Left ventricle myocardium superior (tissue), 1 donor: ENCODE data around the gene CDH24. TPM values are rescaled to one million over a fixed set of nuclear protein-coding genes. Genes with fewer than 3 reads are reported as not detected.

Experiments
- ATAC-seq: fragments of 200-7000 bp; cut with Tn5 transposase; one replicate; pipeline ENCODE4 v1.9.1; 2020; ENCODE audit warnings: mild to moderate bottlenecking, moderate library complexity
- DNase-seq: peaks from one replicate; pipeline ENCODE4 v3.0.0-alpha.2; 2020
- intact Hi-C: fragments of 100-400 bp; cut with micrococcal nuclease; formaldehyde crosslinking; loops from one replicate; pipeline ENCODE4 v1.11.0; 2022
- long read RNA-seq: library from polyadenylated mRNA; unstranded; transcript quantifications from one replicate; pipeline ENCODE4 v2.0.0, GENCODE V29; 2021
- total RNA-seq: library from RNA; stranded (reverse); fragmentation: NEBNext Ultra II Directional; extraction: Animal tissue kit (Norgen Biotek cat#: 25700); gene quantifications from one replicate; pipeline ENCODE4 v1.2.1, GENCODE V29; 2021
- donor health status: DM: no; HTN: yes; CAD: no; lungs with severe emphysema.

The CDH24 gene, protein sequence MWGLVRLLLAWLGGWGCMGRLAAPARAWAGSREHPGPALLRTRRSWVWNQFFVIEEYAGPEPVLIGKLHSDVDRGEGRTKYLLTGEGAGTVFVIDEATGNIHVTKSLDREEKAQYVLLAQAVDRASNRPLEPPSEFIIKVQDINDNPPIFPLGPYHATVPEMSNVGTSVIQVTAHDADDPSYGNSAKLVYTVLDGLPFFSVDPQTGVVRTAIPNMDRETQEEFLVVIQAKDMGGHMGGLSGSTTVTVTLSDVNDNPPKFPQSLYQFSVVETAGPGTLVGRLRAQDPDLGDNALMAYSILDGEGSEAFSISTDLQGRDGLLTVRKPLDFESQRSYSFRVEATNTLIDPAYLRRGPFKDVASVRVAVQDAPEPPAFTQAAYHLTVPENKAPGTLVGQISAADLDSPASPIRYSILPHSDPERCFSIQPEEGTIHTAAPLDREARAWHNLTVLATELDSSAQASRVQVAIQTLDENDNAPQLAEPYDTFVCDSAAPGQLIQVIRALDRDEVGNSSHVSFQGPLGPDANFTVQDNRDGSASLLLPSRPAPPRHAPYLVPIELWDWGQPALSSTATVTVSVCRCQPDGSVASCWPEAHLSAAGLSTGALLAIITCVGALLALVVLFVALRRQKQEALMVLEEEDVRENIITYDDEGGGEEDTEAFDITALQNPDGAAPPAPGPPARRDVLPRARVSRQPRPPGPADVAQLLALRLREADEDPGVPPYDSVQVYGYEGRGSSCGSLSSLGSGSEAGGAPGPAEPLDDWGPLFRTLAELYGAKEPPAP
- total RNA-seq, result 2.0 TPM
- long read RNA-seq, partial matches to known transcripts, result 0 of 1 reads
- long read RNA-seq, other reads (novel, unspliced or antisense), result 0 of 1 reads

DNA sequence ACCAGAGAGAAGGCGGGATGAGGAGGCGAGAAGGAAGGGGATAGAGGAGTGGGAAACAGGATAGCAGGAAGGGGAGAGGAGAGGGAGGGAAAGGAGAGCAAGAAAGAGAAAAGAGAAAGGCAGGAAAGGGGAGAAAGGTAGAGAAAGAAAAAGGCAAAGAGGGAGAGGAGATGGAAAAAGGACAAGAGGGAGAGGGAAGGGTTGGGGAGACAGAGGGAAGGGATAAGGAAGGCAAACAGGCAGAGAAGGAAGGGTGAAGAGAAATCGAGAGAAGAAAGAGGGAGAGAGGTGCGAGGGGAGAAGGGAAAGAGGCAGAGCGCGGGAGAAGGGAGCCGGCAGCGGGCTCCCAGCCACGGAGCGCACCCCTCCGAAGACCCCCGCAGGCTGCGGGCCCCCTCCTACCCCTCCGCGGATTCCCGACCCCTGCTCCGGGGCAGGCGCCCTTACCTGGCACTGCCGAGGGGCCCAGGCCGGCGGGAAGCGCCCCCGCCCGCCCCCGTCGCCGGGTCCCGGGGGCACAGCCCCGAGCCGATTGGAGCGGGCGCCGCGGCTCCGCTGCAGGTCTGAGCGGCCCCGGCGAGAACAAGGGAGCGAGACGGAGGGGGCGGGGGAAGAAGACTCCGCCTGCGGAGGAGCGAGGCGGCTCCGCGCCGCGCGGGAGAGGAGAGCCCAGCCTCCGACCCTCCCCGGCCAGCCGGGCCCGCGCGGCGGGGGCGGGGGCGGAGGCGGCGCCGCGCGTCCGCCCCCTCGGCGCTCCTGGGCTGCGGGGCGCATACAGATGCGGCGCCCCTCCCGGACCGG lies at the start of gene CDH24:
Gene CDH24, minus strand, starts transcription at position 565 of the 801 bp plus-strand sequence. CDS start 1,787 bp downstream, outside the sequence.
- peak; percentile 85 for DNase-seq
- intact Hi-C loops, result no loop called here
- peak; percentile 63 for ATAC-seq

DNA sequence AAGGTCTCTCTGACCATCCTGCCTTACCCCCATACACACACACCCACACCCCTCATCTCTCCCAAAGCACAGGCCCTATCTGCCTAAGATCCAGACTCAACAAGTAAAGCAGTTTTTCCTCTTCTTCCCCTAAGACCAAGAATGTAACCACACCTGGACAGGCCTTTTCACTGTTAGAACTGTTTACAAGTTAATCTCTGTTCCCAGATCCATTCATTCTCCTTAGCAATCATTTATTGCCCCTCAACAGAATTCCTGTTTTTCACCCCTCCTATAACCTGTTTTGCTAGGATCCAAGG lies 49.4 kb upstream of the CDH24 start:
- intact Hi-C loops, result no loop called here
- DNase-seq, result no peak
- no peak for ATAC-seq

DNA sequence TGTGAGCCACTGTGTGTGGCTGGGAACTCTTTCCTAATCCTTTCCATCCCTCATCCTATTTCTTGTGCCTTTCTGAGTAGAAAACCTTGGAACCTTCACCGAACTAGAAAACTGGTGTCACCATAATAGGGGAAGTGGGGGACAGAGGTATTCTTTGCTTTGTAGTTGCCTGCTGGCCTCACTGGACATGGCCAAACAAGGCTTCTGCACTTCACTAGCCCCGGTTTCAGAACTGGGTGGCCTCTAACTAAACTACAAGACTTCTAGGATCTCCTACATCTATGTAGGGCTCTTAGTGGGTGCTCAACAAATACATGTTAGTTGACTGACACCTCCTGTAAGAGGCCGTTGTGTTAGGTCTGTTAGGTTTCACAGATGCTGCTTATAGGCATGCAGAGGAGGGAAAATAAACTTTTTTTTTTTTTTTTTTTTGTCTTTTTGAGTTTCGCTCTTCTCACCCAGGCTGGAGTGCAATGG lies 48.1 kb upstream of the CDH24 start:
- intact Hi-C loops, result no loop called here
- DNase-seq (no peak), ATAC-seq (no peak)

DNA sequence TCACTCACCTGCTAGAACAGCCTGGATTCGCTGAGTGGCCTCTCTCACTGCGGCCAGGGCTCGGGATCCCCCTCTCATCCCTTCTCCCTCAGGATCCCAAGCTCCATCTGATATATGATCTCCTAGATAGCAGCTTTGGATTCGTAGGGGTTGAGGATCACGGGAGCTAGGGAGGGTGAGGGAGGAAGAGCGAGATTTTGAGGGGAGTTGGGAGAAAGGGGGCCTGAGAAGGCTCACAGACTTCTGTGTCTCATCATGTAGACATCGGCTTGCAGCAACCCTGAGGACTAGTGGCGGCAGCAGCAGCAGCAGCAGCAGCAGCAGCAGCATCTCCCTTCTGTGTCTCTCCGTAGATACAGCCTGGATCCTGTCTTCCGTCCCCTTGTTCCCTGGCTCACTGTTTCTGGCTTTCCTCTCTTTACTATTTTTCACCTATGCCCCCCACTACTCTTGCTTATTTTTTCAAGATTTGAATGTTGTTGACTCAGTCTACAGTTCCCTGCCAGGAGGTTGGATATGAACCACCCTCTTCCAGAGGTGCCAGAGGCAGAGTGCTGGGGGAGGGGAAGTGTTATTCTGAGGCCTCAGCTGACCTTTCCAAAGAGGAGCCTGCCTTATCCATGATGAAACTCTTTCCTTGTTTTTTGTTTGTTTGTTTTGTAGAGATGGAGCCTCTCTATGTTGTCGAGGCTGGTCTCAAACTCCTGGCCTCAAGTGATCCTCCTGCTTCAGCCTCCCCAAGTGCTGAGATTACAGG lies 47.4 kb upstream of the CDH24 start, which contains the start of gene CIROP:
Gene CIROP, minus strand, starts transcription at position 399 of the 757 bp plus-strand sequence. Its CDS starts 69 bp downstream, at position 330.
- no peak for ATAC-seq
- DNase-seq, result no peak
- intact Hi-C loops, result no loop called here

DNA sequence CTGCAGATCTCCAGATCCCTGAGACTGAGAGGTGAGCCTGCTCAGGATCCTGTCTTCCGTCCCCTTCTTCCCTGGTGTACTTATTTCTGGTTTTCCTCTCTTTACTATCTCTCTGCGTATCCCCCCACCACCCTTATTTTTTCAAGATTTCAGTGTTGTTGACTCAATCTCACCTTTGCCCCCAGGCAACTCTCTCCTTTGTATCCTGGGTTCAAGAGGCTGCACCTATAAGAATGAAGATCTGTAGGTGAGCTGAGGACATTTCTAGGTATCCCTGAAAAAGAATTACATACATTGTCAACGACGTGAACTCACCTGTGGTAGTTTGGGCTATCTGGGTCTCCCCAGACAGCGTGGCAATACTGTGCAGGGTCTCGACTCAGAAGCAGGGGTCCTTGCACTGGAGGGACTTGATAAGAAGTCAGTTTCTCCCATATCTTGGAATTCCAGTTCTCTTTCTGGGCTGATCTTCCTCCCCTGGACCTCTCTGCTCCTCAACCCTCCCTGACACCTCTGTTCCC lies 46.8 kb upstream of the CDH24 start:
- ATAC-seq (no peak), DNase-seq (no peak)
- intact Hi-C loops, result no loop called here

DNA sequence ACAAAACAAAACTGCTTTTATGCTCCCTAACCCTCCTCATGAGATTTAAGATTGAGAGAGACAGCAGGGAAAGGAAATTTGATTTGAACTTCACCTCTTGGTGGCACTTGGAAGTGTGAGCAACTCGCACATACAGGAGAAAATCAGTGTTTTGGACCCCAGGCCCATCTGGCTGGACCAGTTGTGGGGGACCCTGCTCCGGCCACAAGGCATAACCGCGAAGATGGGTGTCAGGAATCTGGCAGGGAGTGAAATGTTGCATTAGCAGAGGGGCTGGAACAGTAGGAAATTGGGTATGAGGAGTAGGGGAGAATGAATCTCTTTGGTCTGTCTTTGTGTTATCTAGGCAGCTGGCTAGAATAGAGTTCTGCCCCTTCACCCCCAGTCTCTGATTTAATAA lies 46.3 kb upstream of the CDH24 start:
- DNase-seq (no peak), ATAC-seq (no peak)
- intact Hi-C loops, result no loop called here

DNA sequence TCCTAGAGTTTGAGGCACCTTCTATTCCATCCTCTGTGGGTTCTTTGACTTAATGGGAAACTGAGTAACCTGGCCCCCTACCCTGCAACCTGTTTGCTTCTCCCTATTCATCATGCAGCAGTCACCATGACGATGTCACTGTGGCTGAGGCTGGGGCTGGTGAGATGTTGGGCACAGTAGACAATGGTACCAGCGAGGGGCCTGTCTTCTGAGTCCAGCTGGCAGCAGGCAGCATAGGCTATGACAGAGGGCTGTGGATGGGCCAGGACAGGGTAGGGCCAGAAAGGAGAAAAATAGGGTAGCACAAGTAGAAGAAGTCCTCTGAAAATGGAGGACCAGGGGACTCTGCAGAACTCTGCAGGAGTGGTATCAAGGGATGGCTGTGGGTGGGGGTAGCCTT lies 45.5 kb upstream of the CDH24 start:
- intact Hi-C loops, result no loop called here
- ATAC-seq, result no peak
- no peak for DNase-seq

DNA sequence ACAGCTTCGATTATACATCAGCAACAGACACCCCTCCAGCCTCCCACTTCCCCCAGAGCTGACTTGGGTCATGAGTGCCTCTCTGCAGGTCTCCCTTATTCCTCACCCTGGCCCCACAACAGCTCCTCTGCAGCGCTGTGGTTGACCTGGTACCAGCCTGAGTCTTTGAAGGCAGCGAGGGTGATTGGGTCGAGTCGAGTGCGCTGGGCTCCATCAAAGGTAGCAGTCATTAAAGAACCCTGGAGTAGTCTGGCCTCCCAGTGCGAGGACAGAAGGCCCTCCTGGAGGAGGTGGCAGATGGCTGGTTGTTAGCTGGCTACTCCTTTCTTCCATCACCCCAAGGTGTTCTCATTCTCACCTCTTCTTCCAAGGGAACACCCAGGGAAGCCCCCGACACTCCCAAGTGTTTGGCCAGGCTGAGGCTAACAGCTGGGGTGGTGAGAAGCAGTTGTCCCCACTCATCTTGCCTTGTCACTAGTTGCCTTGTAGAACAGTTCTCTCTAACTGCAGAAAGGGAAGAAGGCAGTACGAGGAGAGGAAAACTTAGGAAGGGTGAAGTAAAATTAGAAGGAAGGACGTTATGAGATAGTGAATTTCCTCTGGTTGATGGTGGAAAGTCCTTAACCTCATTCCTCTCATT lies 44.8 kb upstream of the CDH24 start:
- DNase-seq (no peak), ATAC-seq (no peak)
- intact Hi-C loops, result no loop called here

DNA sequence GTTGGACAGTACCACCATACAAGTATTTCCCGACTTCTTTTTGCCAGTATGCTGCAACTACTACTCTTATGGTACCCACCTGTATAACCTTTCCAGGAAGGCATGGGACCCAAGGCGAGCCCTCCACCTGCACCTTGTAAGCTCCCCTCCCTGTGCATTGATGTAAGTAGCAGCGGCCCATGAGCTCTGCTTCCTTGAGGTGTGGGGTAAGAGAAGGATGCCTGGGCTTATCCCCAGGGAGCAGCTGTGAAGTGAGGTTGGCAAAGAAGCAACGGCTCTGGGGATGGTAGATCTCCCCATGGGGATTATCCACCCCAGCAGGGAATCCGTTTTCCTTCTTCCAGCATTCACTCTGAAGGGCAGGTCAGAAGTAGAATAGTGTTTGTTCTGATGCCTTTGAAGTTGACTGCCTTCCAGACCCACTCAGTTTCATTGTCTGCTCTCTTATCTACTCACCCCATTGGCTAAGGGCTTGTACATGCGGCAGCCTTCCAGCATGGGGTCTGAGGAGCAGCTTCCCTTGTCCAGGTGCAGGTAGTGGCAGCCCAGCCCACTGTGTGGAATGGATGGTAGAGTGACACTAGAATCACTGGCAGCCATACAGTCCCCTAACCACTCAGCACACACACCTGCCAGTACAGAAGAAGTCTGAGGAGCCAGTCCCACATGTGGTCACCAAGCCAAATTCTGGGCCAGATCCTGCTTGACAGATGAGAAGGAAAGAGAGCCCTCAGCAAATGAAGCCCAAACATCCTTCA lies 44.1 kb upstream of the CDH24 start:
- intact Hi-C loops, result no loop called here
- DNase-seq (no peak), ATAC-seq (no peak)

DNA sequence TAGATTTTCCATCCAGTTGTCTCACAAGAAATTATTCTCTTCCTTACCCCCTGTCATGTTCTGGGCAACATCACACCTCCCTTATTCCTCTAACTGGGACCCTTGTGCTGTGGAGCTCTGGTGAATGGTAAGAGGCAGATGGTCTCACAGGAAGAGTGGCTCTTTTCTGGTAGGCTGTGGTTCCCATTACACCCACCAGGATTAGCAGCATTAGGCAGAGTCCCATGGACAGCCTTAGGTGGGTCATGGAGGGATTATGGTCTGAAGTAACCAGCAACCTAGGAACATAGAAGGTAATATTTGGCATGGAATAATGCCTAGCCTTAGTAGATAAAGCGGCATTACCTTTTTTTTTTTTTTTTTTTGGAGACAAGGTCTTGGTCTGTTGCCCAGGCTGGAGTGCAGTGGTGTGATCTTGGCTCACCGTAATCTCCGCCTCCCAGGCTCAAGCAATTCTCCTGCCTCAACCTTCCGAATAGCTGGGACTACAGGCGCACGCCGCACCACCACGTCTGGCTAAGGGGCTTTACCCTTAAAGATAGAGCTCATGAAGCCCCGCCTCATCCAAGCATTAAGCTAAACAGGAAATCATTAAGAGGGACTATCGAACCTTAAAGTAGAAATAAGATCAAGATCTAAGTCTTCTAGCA lies 42.0 kb upstream of the CDH24 start:
- intact Hi-C loops, result no loop called here
- DNase-seq (no peak), ATAC-seq (no peak)

DNA sequence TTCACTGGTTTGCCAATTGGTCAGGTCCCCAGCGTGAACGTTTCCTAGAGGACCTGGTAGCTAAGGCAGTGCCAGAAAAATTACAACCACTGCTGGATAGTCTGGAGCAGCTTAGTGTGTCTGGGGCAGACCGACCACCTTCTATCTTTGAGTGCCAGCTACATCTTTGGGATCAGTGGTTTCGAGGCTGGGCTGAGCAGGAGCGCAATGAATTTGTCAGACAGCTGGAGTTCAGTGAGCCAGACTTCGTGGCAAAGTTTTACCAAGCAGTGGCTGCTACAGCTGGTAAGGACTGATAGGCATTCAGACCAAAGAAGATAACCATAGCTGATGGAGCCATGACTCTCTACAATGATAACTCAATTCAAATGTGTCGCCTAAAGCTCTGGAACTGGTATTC lies 40.5 kb upstream of the CDH24 start:
- intact Hi-C loops, result no loop called here
- ATAC-seq, result no peak

DNA sequence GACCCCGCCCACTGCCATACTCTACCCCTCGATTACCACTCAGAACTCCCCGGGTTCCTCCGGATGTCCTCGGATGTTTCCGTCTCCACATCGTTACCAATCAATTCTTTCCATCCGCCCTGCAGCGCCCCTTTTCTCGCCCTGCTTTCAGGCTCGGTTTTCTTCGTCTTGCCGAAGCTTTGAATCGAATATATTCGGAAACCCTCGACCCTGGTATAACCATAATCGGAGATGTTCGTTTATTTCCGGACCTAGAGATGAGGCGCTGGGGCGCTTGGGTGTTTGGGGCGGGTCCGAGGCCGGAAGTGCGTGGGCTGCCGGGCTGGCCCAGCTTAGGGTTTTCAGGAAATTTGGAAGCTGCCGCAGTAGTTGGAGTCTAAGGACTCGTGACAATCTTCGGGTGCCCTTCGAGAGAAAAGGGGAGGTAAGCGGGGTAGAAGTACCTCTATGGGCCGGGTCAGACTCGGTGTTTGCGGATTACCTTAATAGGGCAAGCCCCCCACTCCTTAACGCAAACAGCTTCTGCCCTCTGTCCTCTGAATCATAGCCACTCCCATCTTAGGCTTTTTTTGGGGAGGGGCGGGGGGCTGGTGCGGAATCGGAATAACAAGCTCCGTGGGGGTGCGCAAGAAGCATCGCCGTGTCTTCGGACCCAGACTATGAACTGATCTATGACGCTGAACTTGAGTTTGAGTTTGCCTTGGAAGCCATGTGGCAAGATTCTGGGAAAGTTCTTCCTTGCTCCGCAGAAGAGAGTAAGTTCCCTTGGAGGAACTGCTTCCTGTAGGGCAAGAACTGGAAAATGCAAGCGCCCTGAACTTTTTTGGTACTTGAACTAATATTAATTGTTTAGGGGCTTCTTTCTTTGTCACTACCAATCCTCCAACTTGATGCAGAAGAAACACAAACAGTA lies 38.1 kb upstream of the CDH24 start, which contains the start of gene C14orf119:
Gene C14orf119, plus strand, starts transcription at position 310 of the 913 bp plus-strand sequence. CDS start 2,154 bp downstream, outside the sequence.
- intact Hi-C loops, result no loop called here
- DNase-seq (peak; percentile 94), ATAC-seq (peak; percentile 93)

More for the DNA sequence above, 40.5 kb upstream of the CDH24 start:
- DNase-seq, result no peak

DNA sequence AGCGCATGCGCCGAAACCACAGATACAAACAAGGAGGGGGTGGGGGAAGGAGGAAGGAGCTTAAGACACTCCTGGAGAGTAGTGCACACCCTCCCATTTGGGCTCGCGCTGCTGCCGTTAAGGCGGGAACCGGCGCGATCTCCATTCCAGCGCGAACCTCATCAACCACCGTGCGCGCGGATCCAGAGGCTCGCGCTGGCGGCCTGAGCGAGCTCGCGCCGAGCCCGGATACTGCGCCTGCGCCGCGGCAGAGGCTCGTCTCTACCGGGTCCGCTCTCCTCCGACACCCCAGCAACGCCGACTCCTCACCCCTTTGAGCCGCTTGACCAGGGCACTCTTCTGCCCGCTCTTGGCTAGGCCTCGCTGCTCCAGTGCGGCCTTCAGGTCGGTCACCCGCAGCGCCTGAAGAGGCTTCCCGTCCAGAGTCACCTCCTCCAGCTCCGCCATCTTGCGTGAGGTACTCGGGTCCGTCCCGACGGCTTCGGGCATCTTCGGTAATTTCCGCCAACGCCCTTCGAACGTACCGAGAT lies 37.4 kb upstream of the CDH24 start, which contains the start of gene ACIN1:
Gene ACIN1, minus strand, starts transcription at position 471 of the 530 bp plus-strand sequence. Its CDS starts 24 bp downstream, at position 447.
- DNase-seq (peak; percentile 100), ATAC-seq (peak; percentile 67)
- intact Hi-C loops, result no loop called here

DNA sequence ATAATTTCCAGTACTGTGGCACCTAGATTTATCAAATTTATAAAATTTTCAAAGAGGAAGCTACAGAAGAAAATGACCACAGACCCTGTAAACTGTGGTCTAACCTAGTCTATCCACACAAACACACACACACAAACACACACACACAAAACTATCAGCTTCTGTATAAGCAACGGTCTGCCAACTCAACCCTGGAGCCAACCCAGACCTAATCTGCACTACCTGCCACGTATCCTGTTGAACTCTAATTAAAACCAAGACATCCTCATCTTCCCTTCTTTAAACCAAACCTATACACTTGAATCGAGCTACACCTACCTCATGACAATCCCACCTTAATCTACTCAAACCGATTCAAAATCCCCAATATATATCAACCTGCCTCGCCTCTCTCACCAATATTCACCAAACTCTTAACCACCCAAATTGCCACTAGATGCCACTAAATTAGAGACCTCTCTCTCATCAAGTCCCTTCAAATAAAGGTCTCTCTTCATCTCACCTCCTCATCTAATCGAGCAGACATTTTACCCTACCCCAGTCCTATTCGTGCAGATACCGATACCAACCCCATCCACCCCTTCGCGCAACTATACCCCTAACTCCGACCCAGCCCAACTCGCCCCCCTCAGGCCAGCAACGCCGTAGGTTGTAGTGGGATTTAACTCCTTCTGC lies 36.8 kb upstream of the CDH24 start:
- DNase-seq (no peak), ATAC-seq (no peak)
- intact Hi-C loops, result no loop called here

DNA sequence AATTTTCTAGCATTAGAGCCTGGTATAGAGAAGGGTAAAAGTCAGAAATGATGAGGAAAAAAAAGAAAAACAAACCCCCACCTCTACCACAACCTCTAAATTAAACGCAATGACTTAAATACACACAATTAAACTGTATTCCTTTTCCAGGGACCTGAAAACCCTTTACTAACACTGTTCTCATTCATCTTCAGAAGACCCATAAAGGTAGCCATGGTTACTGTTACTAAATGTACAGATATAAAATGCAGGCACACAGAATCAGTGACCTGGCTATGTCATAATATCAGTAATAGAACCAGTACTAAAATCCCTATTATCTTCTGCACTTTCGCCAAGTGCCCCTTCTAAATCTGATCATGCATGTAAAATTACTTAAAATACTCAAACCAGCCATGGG lies 36.2 kb upstream of the CDH24 start:
- no peak for ATAC-seq
- DNase-seq, result no peak
- intact Hi-C loops, result no loop called here
